Suprapubic skin (tissue), 4 donors: ENCODE data around the gene SAMD4A. TPM values are rescaled to one million over a fixed set of nuclear protein-coding genes. Genes with fewer than 3 reads are reported as not detected.

Experiments used
- DNase-seq, 2 donors: peaks; one replicate each; pipeline ENCODE4 v3.0.0-alpha.2; 2019; ENCODE audit warnings: low spot score in 2 of 2
- H3K27ac ChIP-seq: fragments of 200-600 bp; sonication (generic); one replicate; pipeline ENCODE4 v1.5.1; 2019
- H3K27me3 ChIP-seq: fragments of 200-600 bp; sonication (generic); one replicate; pipeline ENCODE4 v1.5.1; 2019
- H3K36me3 ChIP-seq: fragments of 200-600 bp; sonication (generic); one replicate; pipeline ENCODE4 v1.5.1; 2019
- H3K4me1 ChIP-seq: fragments of 200-600 bp; sonication (generic); one replicate; pipeline ENCODE4 v1.5.1; 2019
- H3K4me3 ChIP-seq: fragments of 200-600 bp; sonication (generic); one replicate; pipeline ENCODE4 v1.5.1; 2019; ENCODE audit warnings: mild to moderate bottlenecking
- H3K9me3 ChIP-seq: fragments of 200-600 bp; sonication (generic); one replicate; pipeline ENCODE4 v1.5.1; 2019
- EP300 ChIP-seq: sonication (generic); formaldehyde crosslinking; IDR thresholded peaks from one replicate; pipeline ENCODE4 v1.6.1; 2017; ENCODE audit warnings: antibody characterized with exemption
- POLR2A ChIP-seq, 2 donors: fragments of 450-650 bp; IDR thresholded peaks; one replicate each; pipeline ENCODE4 v1.6.1; 2017; ENCODE audit warnings: antibody characterized with exemption in 2 of 2, mild to moderate bottlenecking in 2 of 2, moderate library complexity in 2 of 2
- POLR2AphosphoS5 ChIP-seq, 3 donors: sonication (generic); formaldehyde crosslinking; IDR thresholded peaks; one replicate each; pipeline ENCODE4 v1.6.1; 2017; ENCODE audit warnings: antibody characterized with exemption in 3 of 3
- WGBS: methylation state at CpG from one replicate; pipeline ENCODE4 v1.1.5; 2018; 5-methylcytosine and 5-hydroxymethylcytosine counted together
- total RNA-seq, 4 donors: library from RNA; depleted of rRNA; stranded (reverse); fragments of >200 nt; gene quantifications; one replicate each; pipeline ENCODE4 v1.1.0, GENCODE V29; 2016
- TF ChIP-seq, protein P1 (sequence below), 2 donors: fragments of 200-600 bp in 1 of 2; fragments of 450-650 bp in 1 of 2; sonication (generic) in 1 of 2; IDR thresholded peaks; one replicate each; pipeline ENCODE4 v1.5.1; 2016 to 2019; ENCODE audit warnings: antibody characterized with exemption in 2 of 2, mild to moderate bottlenecking in 1 of 2, moderate library complexity in 1 of 2

SAMD4A gene
- total RNA-seq, 4 donors from 2014 or later = 7.7 to 26.6 (median 9.7) TPM

DNA sequence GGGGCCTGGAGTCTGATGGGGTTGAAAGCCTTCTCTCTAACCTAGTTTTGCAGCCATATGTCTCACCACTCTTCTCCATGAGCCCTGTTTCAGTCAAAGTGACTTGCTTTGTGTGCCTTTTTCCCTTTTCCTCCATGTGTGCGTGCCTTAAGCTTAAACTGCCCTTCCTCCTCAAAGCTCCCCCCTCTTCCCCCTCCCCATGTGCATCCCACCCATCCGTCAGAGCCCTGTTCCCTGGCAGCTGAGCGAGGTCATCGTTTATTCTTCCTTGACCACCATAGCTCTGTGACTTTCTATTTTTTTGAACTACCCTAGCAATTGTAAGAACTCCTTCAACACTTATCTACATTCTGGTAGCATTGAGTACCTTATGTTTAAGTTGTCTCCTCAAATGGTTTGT, 24.9 kb downstream of the SAMD4A start:
- TF ChIP-seq POLR2A (IDR thresholded peaks at IDR 0.05) (no peak), EP300 (no peak), POLR2AphosphoS5 (IDR thresholded peaks at IDR 0.05) (no peak)
- TF ChIP-seq, protein P1, sequence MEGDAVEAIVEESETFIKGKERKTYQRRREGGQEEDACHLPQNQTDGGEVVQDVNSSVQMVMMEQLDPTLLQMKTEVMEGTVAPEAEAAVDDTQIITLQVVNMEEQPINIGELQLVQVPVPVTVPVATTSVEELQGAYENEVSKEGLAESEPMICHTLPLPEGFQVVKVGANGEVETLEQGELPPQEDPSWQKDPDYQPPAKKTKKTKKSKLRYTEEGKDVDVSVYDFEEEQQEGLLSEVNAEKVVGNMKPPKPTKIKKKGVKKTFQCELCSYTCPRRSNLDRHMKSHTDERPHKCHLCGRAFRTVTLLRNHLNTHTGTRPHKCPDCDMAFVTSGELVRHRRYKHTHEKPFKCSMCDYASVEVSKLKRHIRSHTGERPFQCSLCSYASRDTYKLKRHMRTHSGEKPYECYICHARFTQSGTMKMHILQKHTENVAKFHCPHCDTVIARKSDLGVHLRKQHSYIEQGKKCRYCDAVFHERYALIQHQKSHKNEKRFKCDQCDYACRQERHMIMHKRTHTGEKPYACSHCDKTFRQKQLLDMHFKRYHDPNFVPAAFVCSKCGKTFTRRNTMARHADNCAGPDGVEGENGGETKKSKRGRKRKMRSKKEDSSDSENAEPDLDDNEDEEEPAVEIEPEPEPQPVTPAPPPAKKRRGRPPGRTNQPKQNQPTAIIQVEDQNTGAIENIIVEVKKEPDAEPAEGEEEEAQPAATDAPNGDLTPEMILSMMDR (IDR thresholded peaks at IDR 0.05) = no peak
- H3K36me3 ChIP-seq = no peaks in the 10 kb centered on the region
- H3K4me3 ChIP-seq = no peak overlapping the region
- no peaks in the 10 kb centered on the region for H3K27me3 ChIP-seq
- WGBS = 74% methylated on average over 4 of the region's 4 CpGs
- peaks cover 21% of the 10 kb centered on the region for H3K4me1 ChIP-seq
- DNase-seq = no peak
- no peaks in the 10 kb centered on the region for H3K9me3 ChIP-seq
- H3K27ac ChIP-seq = no peak overlapping the region

DNA sequence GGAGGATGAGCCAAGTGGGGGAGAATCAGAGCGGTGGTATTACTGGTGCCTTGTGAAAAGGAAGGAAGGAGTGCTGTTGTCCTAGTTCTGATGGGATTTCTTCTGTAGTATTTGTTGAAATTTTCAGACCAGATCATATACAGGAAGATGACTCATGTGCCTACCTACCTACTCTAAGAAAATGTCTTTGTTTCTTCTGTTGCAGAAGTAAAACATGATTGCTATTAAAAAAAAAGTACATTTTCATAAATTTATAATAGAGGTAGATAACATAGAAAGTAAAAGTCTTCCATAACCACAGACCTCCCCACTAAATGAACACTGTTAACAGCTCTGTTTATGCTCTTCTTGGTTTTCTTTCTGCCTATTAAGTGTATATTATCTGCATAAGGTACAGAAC, 26.9 kb downstream of the SAMD4A start:
- Histone ChIP-seq H3K4me1 (peaks cover 21% of the 10 kb centered on the region), H3K27ac (no peak overlapping the region), H3K4me3 (no peak overlapping the region), H3K36me3 (no peaks in the 10 kb centered on the region), H3K27me3 (no peaks in the 10 kb centered on the region), H3K9me3 (no peaks in the 10 kb centered on the region)
- WGBS = 83% methylated on average over 1 of the region's 1 CpG
- TF ChIP-seq POLR2AphosphoS5 (IDR thresholded peaks at IDR 0.05) = no peak
- no peak for TF ChIP-seq POLR2A (IDR thresholded peaks at IDR 0.05)
- TF ChIP-seq EP300 = no peak
- TF ChIP-seq, protein P1 (IDR thresholded peaks at IDR 0.05) = no peak
- no peak for DNase-seq

DNA sequence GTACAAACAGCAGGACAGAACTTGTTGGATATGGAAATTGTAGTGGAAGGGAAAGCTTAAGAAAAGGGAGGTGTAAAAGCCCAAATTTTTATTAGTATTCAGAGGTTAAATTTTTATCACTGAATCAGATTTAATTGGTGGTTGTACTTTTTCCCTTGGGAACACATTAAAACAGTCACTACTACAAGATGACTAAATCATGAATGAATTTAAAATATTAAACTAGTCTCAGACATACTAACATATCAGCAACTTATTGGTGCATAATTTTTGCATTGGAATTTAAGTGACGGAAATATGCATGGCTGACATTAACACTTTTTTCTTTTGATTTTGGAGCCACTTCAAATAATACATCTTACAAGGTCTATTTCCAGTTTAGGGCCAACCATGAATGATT, 27.6 kb downstream of the SAMD4A start:
- TF ChIP-seq EP300 (no peak), POLR2AphosphoS5 (IDR thresholded peaks at IDR 0.05) (no peak), POLR2A (IDR thresholded peaks at IDR 0.05) (no peak)
- TF ChIP-seq, protein P1 (IDR thresholded peaks at IDR 0.05) = no peak
- no peak overlapping the region for H3K27ac ChIP-seq
- H3K4me1 ChIP-seq = peaks cover 22% of the 10 kb centered on the region
- H3K36me3 ChIP-seq = no peaks in the 10 kb centered on the region
- no peaks in the 10 kb centered on the region for H3K9me3 ChIP-seq
- no peak overlapping the region for H3K4me3 ChIP-seq
- DNase-seq = no peak
- WGBS = 64% methylated on average over 1 of the region's 1 CpG
- H3K27me3 ChIP-seq = no peaks in the 10 kb centered on the region

DNA sequence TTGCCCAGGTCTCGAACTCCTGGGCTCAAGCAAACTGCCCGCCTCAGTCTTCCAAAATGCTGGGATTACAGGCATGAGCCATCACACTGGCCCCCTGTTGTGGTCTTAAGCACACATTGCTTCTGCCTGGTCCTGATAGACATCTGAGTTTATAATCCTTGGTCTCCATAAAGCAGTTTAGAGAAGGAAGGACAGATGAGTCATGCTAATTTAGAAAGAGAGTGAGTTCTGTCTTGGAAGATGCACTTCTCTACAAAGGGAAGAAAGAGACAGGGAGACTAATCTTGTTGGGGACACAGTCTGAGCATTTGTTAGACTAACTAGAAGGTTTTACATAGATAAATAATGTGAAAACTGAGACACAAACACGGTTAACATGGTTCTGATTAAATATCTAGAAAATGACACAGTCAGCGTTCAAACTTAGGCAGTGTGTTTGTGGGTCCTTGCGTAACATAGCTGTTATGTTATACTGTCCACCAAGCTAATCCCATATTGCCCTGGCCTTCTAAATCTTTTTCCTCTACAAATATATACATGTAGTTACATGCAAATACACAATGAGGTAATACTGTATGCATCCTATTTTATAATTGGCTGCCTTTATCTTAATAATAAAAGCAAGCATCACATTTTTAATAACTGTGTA, 31.0 kb downstream of the SAMD4A start:
- no peak for DNase-seq
- WGBS = 79% methylated on average over 5 of the region's 5 CpGs
- Histone ChIP-seq H3K27ac (no peak overlapping the region), H3K4me3 (no peak overlapping the region), H3K27me3 (no peaks in the 10 kb centered on the region), H3K36me3 (no peaks in the 10 kb centered on the region), H3K9me3 (no peaks in the 10 kb centered on the region), H3K4me1 (peaks cover 29% of the 10 kb centered on the region)
- TF ChIP-seq, protein P1 (IDR thresholded peaks at IDR 0.05) = no peak
- TF ChIP-seq POLR2A (IDR thresholded peaks at IDR 0.05) (no peak), POLR2AphosphoS5 (IDR thresholded peaks at IDR 0.05) (no peak), EP300 (no peak)

DNA sequence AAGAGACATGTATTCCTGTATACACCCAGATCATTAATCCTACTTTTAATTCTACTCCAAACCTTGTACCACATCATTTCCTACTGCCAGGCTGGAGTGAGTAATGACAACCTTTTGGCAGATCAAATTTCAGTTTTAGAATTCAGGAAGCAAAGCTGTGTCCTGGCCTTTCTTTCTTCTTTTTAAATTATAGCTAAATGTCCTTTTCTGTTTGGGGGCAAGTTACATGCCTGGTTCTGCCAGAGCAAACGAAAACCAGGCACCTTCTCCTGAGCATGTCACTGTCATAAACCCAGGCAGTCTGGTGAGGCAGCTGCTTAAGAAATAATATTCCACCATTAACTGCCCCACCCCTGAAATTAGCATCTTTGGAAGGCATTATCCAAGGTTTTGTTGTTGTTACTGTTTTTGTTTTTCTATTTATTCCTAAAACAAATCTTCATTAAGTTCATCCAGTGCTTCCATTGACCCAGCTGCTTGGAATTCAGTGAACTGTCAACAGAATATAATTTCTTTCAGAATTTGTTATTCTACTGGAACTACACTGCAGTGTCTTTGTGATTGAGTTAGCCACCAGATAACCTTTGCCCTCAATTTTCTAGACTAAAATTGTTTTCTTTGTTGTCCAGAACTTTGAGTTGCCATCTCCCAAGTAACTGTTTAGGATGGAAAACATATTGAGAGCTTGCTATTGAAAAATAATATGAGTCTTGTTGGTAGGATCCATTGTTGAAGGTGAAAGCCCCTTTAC, 33.2 kb downstream of the SAMD4A start:
- peaks cover 26% of the 10 kb centered on the region for H3K4me1 ChIP-seq
- no peaks in the 10 kb centered on the region for H3K36me3 ChIP-seq
- 16% methylated on average over 1 of the region's 1 CpG for WGBS
- H3K27ac ChIP-seq = no peak overlapping the region
- TF ChIP-seq POLR2A (IDR thresholded peaks at IDR 0.05) (no peak), POLR2AphosphoS5 (IDR thresholded peaks at IDR 0.05) (no peak), EP300 (no peak)
- TF ChIP-seq, protein P1 (IDR thresholded peaks at IDR 0.05) = no peak
- H3K4me3 ChIP-seq = no peak overlapping the region
- H3K27me3 ChIP-seq = no peaks in the 10 kb centered on the region
- H3K9me3 ChIP-seq = no peaks in the 10 kb centered on the region
- no peak for DNase-seq
